H1 (cell line): ENCODE measurements around the gene CHTF18. TPM values are rescaled to one million over a fixed set of nuclear protein-coding genes. Genes with fewer than 3 reads are reported as not detected.

ENCODE experiments used
- CTCF ChIA-PET: fragments of 300-600 bp; sonication (Branson Sonifier 250); formaldehyde crosslinking; loops from one replicate; lab custom pipeline; 2021; ENCODE audit not compliant: partially characterized antibody; lab: Charles Lee
- POLR2A ChIA-PET: fragments of 300-600 bp; sonication (Branson Sonifier 250); formaldehyde crosslinking; loops from one replicate; lab custom pipeline; 2021; ENCODE audit warnings: inconsistent platforms; ENCODE audit not compliant: partially characterized antibody; lab: Charles Lee
- DNase-seq, 2 experiments: peaks; one replicate each; pipeline versions ENCODE4 v3.0.0 to v3.0.0-alpha.2; 2010 to 2022; ENCODE audit warnings: low spot score in 2 of 2, low read depth in 1 of 2, mixed read lengths in 1 of 2
- FAIRE-seq: peaks from 2 replicates; lab custom pipeline; 2011; peaks lifted over from hg19 to GRCh38; lab: Jason Lieb, UNC
- H2AFZ ChIP-seq: 2 replicates; pipeline ENCODE4 v1.8.1; 2012; ENCODE audit warnings: low read length, inconsistent platforms
- H2AK5ac ChIP-seq: 2 replicates; pipeline ENCODE4 v1.6.1; 2013; ENCODE audit warnings: low read depth, low read length
- H2BK120ac ChIP-seq: replicated peaks from 2 replicates; pipeline ENCODE3; 2013; ENCODE audit warnings: low read depth, low read length, inconsistent platforms
- H2BK12ac ChIP-seq: 2 replicates; pipeline ENCODE4 v1.6.1; 2013; ENCODE audit warnings: low read depth, low read length
- H2BK15ac ChIP-seq: 2 replicates; pipeline ENCODE4 v1.6.1; 2013; ENCODE audit warnings: low read length
- H2BK20ac ChIP-seq: 2 replicates; pipeline ENCODE4 v1.6.1; 2013; ENCODE audit warnings: low read length
- H2BK5ac ChIP-seq: 2 replicates; pipeline ENCODE4 v1.6.1; 2013; ENCODE audit warnings: low read depth, low read length
- H3K14ac ChIP-seq: 2 replicates; pipeline ENCODE4 v1.6.1; 2013; ENCODE audit warnings: inconsistent platforms; ENCODE audit not compliant: insufficient read length
- H3K18ac ChIP-seq: 2 replicates; pipeline ENCODE4 v1.6.1; 2013; ENCODE audit warnings: low read length; ENCODE audit errors: extremely low read depth
- H3K23ac ChIP-seq: 2 replicates; pipeline ENCODE4 v1.6.1; 2013; ENCODE audit warnings: inconsistent platforms; ENCODE audit not compliant: insufficient read length
- H3K23me2 ChIP-seq: 2 replicates; pipeline ENCODE4 v1.6.1; 2013; ENCODE audit warnings: low read depth, low read length
- H3K27ac ChIP-seq: 2 replicates; pipeline ENCODE4 v1.6.1; 2011; ENCODE audit warnings: low read depth, low read length, inconsistent platforms
- H3K27me3 ChIP-seq, 4 experiments: replicated peaks in 1 of 4; 1 replicate in 1 of 4; 2 replicates in 3 of 4; pipeline versions ENCODE4 v1.6.1 to v1.8.1; 2011 to 2013; ENCODE audit warnings: low read length in 3 of 4, mild to moderate bottlenecking in 3 of 4, inconsistent platforms in 2 of 4, mixed read lengths in 2 of 4, moderate library complexity in 1 of 4; ENCODE audit not compliant: control insufficient read depth in 3 of 4, insufficient read depth in 3 of 4; ENCODE audit errors: extremely low read depth in 1 of 4
- H3K36me3 ChIP-seq, 4 experiments: 2 replicates each; pipeline versions ENCODE4 v1.6.1 to v1.8.1; 2011 to 2013; ENCODE audit warnings: mild to moderate bottlenecking in 4 of 4, low read length in 3 of 4, moderate library complexity in 2 of 4, control low read depth in 1 of 4, inconsistent platforms in 1 of 4; ENCODE audit not compliant: insufficient read depth in 4 of 4, control insufficient read depth in 2 of 4
- H3K4ac ChIP-seq: replicated peaks from 2 replicates; pipeline ENCODE3; 2013; ENCODE audit warnings: low read length, low read depth, mixed read lengths, inconsistent platforms; ENCODE audit not compliant: insufficient read length
- H3K4me1 ChIP-seq, 4 experiments: replicated peaks in 1 of 4; 1 replicate in 1 of 4; 2 replicates in 3 of 4; pipeline versions ENCODE4 v1.6.1 to v1.8.1; 2011 to 2013; ENCODE audit warnings: low read length in 3 of 4, inconsistent platforms in 2 of 4, mixed read lengths in 1 of 4; ENCODE audit not compliant: insufficient read depth in 4 of 4, control insufficient read depth in 3 of 4
- H3K4me2 ChIP-seq, 2 experiments: 2 replicates each; pipeline versions ENCODE4 v1.6.1 to v1.8.1; 2011 to 2013; ENCODE audit warnings: low read depth in 2 of 2, low read length in 2 of 2, control low read depth in 1 of 2, inconsistent platforms in 1 of 2, mild to moderate bottlenecking in 1 of 2; ENCODE audit not compliant: insufficient read depth in 1 of 2
- H3K4me3 ChIP-seq, 4 experiments: fragments of 200-600, 300-600 bp in 1 of 4; sonication (generic), shearing (Covaris generic), sonication (Bioruptor Twin) in 1 of 4; 2 replicates each; pipeline versions ENCODE4 v1.5.1 to v1.8.1; 2011 to 2016; ENCODE audit warnings: low read length in 4 of 4, low read depth in 3 of 4, control low read depth in 2 of 4, inconsistent platforms in 2 of 4, mild to moderate bottlenecking in 2 of 4, mixed read lengths in 1 of 4, moderate library complexity in 1 of 4; ENCODE audit not compliant: insufficient read depth in 2 of 4; ENCODE audit errors: extremely low read depth in 1 of 4
- H3K56ac ChIP-seq: replicated peaks from 2 replicates; pipeline ENCODE3; 2013; ENCODE audit warnings: low read depth, mild to moderate bottlenecking, mixed read lengths, low read length, inconsistent platforms; ENCODE audit not compliant: insufficient read length
- H3K79me1 ChIP-seq: 2 replicates; pipeline ENCODE4 v1.6.1; 2013; ENCODE audit warnings: low read depth, low read length, control low read depth
- H3K79me2 ChIP-seq, 2 experiments: 2 replicates each; pipeline versions ENCODE4 v1.6.1 to v1.8.1; 2012 to 2013; ENCODE audit warnings: low read length in 2 of 2, mild to moderate bottlenecking in 2 of 2, inconsistent platforms in 1 of 2; ENCODE audit not compliant: insufficient read depth in 2 of 2, control insufficient read depth in 1 of 2
- H3K9ac ChIP-seq, 4 experiments: replicated peaks in 1 of 4; 1 replicate in 1 of 4; 2 replicates in 3 of 4; pipeline versions ENCODE4 v1.6.1 to v1.8.1; 2011 to 2013; ENCODE audit warnings: low read depth in 3 of 4, low read length in 3 of 4, control low read depth in 2 of 4, mild to moderate bottlenecking in 2 of 4, moderate library complexity in 2 of 4, inconsistent platforms in 1 of 4; ENCODE audit errors: extremely low read depth in 1 of 4
- H3K9me3 ChIP-seq, 2 experiments: 2 replicates each; pipeline versions ENCODE4 v1.6.1 to v1.8.1; 2012 to 2013; ENCODE audit warnings: mild to moderate bottlenecking in 2 of 2, moderate library complexity in 2 of 2, control low read depth in 1 of 2, inconsistent platforms in 1 of 2, low read depth in 1 of 2, low read length in 1 of 2, mixed read lengths in 1 of 2; ENCODE audit not compliant: insufficient read depth in 2 of 2
- H4K20me1 ChIP-seq, 2 experiments: replicated peaks in 1 of 2; 2 replicates each; pipeline versions ENCODE3 to v1.8.1; 2011 to 2013; ENCODE audit warnings: inconsistent platforms in 2 of 2, low read length in 2 of 2, mild to moderate bottlenecking in 1 of 2; ENCODE audit not compliant: insufficient read depth in 2 of 2, control insufficient read depth in 1 of 2
- H4K5ac ChIP-seq: 2 replicates; pipeline ENCODE4 v1.6.1; 2013; ENCODE audit warnings: low read length, low read depth, mixed read lengths, inconsistent platforms; ENCODE audit not compliant: insufficient read length
- H4K8ac ChIP-seq: 2 replicates; pipeline ENCODE4 v1.8.0; 2013; ENCODE audit warnings: mild to moderate bottlenecking, moderate library complexity, low read length, inconsistent platforms; ENCODE audit not compliant: insufficient read depth; ENCODE audit errors: extremely low read depth
- H4K91ac ChIP-seq: replicated peaks from 2 replicates; pipeline ENCODE3; 2013; ENCODE audit warnings: low read length, mixed read lengths, inconsistent platforms; ENCODE audit not compliant: insufficient read length
- BCL11A ChIP-seq, 2 experiments: IDR thresholded peaks; one replicate each; pipeline ENCODE4 v1.6.1; 2011; ENCODE audit warnings: low read depth in 2 of 2, low read length in 2 of 2, mild to moderate bottlenecking in 2 of 2
- EP300 ChIP-seq, 2 experiments: IDR thresholded peaks; 1 replicate in 1 of 2; 2 replicates in 1 of 2; pipeline ENCODE4 v1.6.1; 2011 to 2012; ENCODE audit warnings: low read depth in 2 of 2, low read length in 2 of 2, mild to moderate bottlenecking in 2 of 2, borderline replicate concordance in 1 of 2, inconsistent platforms in 1 of 2, moderate library complexity in 1 of 2
- FOSL1 ChIP-seq: IDR thresholded peaks from 2 replicates; pipeline ENCODE4 v1.6.1; 2011; ENCODE audit warnings: mild to moderate bottlenecking, low read depth, low read length, moderate library complexity; ENCODE audit not compliant: insufficient read depth
- GABPA ChIP-seq: IDR thresholded peaks from 2 replicates; pipeline ENCODE4 v1.6.1; 2011; ENCODE audit warnings: mild to moderate bottlenecking, low read length, moderate library complexity, borderline replicate concordance; ENCODE audit not compliant: insufficient read depth
- HDAC2 ChIP-seq, 2 experiments: fragments of 300-600 bp in 1 of 2; sonication (generic) in 1 of 2; IDR thresholded peaks; 2 replicates each; pipeline ENCODE4 v1.6.1; 2011 to 2012; ENCODE audit warnings: low read depth in 2 of 2, low read length in 2 of 2, mild to moderate bottlenecking in 2 of 2, moderate library complexity in 2 of 2, borderline replicate concordance in 1 of 2, inconsistent platforms in 1 of 2
- JUN ChIP-seq: IDR thresholded peaks from 2 replicates; pipeline ENCODE4 v1.6.1; 2011; ENCODE audit warnings: low read depth, mild to moderate bottlenecking, improper control_type of control experiment, low read length
- KDM4A ChIP-seq: IDR thresholded peaks from one replicate; pipeline ENCODE4 v1.7.1; 2012; ENCODE audit warnings: low read depth, mild to moderate bottlenecking, moderate library complexity, low read length, inconsistent platforms; ENCODE audit not compliant: severe bottlenecking
- MAFK ChIP-seq: IDR thresholded peaks from 2 replicates; pipeline ENCODE4 v1.6.1; 2012; ENCODE audit warnings: low read depth, mild to moderate bottlenecking, improper control_type of control experiment, low read length
- PHF8 ChIP-seq: fragments of 200-600 bp; sonication (generic); conservative IDR thresholded peaks from 2 replicates; pipeline ENCODE4 v1.7.1; 2012; ENCODE audit warnings: low read depth, mild to moderate bottlenecking, inconsistent platforms, low read length, moderate library complexity
- TCF12 ChIP-seq: IDR thresholded peaks from 2 replicates; pipeline ENCODE4 v1.6.1; 2011; ENCODE audit warnings: low read depth, mild to moderate bottlenecking, low read length
- ZNF274 ChIP-seq: IDR thresholded peaks from 2 replicates; pipeline ENCODE4 v1.7.0; 2012; ENCODE audit warnings: low read length, borderline replicate concordance; ENCODE audit errors: extremely low read depth
- WGBS, 2 experiments: shearing (Covaris generic) in 1 of 2; methylation state at CpG; one replicate each; pipeline versions ENCODE4 v1.1.6 to v1.1.7; 2013 to 2015; ENCODE audit warnings: low lambda C conversion rate in 2 of 2, mixed read lengths in 2 of 2, inconsistent platforms in 1 of 2, low coverage in 1 of 2, missing lambda C conversion rate in 1 of 2; ENCODE audit not compliant: insufficient replicate concordance in 2 of 2, insufficient coverage in 1 of 2, insufficient read length in 1 of 2; ENCODE audit errors: extremely low coverage in 1 of 2, missing lambda C conversion rate in 1 of 2; 5-methylcytosine and 5-hydroxymethylcytosine counted together
- polyA plus RNA-seq, 7 experiments: library from polyadenylated mRNA; depleted of rRNA in 3 of 7; stranded (reverse) in 5 of 7; unstranded in 2 of 7; fragments of >200 nt in 5 of 7; fragments of 200-250 nt in 2 of 7; gene quantifications; 1 replicate in 5 of 7; 2 replicates in 1 of 7; 4 replicates in 1 of 7; pipeline versions ENCODE4 v1.2.1 to v1.2.3, GENCODE V29; 2011 to 2013; ENCODE audit warnings: missing spikeins in 2 of 7, mixed read lengths in 2 of 7
- total RNA-seq: library from RNA; stranded (reverse); fragmentation: NEBNext Ultra II Directional; extraction: Animal tissue kit (Norgen Biotek cat#: 25700); gene quantifications from 2 replicates; pipeline ENCODE4 v1.2.1, GENCODE V29; 2021

CHTF18 gene
- total and polyA plus RNA-seq, 2 of the 8 experiments (the other 6 are each of a cell fraction or from before 2014, with no cell fraction given): 75.3 to 104 TPM

- peaks cover 1 to 34% (median 24%) of the 10 kb centered on the region in 4 experiments; a peak in 6 of 7 replicates for H3K27me3 ChIP-seq
- H3K4ac ChIP-seq: no peak overlapping the region
- H2AFZ ChIP-seq: no peak overlapping the region
- H2AK5ac ChIP-seq: no peak overlapping the region
- no peak overlapping the region for H2BK120ac ChIP-seq
- no peak overlapping the region for H2BK20ac ChIP-seq
- peaks cover 0 to 17% (median 3%) of the 10 kb centered on the region in 4 experiments; a peak in 4 of 7 replicates for H3K4me1 ChIP-seq
- no peak overlapping the region for H3K9ac ChIP-seq
- H4K8ac ChIP-seq: no peak overlapping the region
- H4K91ac ChIP-seq: no peak overlapping the region
- 76% methylated on average over 21 of the region's 22 CpGs; no CpG with 5 or more reads in 1 of the 2 experiments for WGBS, 2 experiments
- no peaks in the 10 kb centered on the region for H3K79me1 ChIP-seq
- peaks cover 5 to 16% of the 10 kb centered on the region in 2 experiments for H4K20me1 ChIP-seq
- no peak overlapping the region for H4K5ac ChIP-seq
- ChIA-PET CTCF (interaction anchor here (2.1 to 2.7 kb wide), 2 partner anchors 83 to 88 kb away, joined by 6 to 9 read pairs; partner anchors contain the start of gene METRN), POLR2A (interaction anchor here (0.6 to 5.6 kb wide), 11 partner anchors 10 to 101 kb away, joined by 3 to 55 read pairs (median 5); partner anchors contain the start of genes ANTKMT, CCDC78, CHTF18 and HAGHL)
- no peak overlapping the region for H3K4me3 ChIP-seq
- H3K14ac ChIP-seq: no peak overlapping the region
- H3K18ac ChIP-seq: no peak overlapping the region
- FAIRE-seq (no peak), DNase-seq (no peak)
- H3K56ac ChIP-seq: no peak overlapping the region
- H3K9me3 ChIP-seq: no peaks in the 10 kb centered on the region
- no peak overlapping the region for H3K27ac ChIP-seq
- no peak overlapping the region; a peak in 2 of 4 replicates for H3K4me2 ChIP-seq
- H3K36me3 ChIP-seq: peaks cover 0 to 16% (median 0%) of the 10 kb centered on the region in 4 experiments; a peak in 3 of 8 replicates
- no peak overlapping the region for H2BK12ac ChIP-seq
- peaks cover 3% of the 10 kb centered on the region; the same call in 1 of the 2 replicates for H3K23me2 ChIP-seq
- no peak overlapping the region for H2BK15ac ChIP-seq
- no peaks in the 10 kb centered on the region for H3K79me2 ChIP-seq
- no peak overlapping the region for H2BK5ac ChIP-seq
- no peak overlapping the region for H3K23ac ChIP-seq
- TF ChIP-seq KDM4A: no peak
- no peak for TF ChIP-seq PHF8
- no peak for TF ChIP-seq GABPA
- TF ChIP-seq MAFK: no peak
- TF ChIP-seq FOSL1: no peak
- TF ChIP-seq ZNF274: no peak
- no peak for TF ChIP-seq JUN
- TF ChIP-seq HDAC2 (IDR thresholded peaks at IDR 0.05; ENCODE audit: borderline replicate concordance in 1 of 2, low read depth in 2 of 2, low read length in 2 of 2): no peak
- no peak for TF ChIP-seq EP300 (IDR thresholded peaks at IDR 0.05; ENCODE audit: borderline replicate concordance in 1 of 2, low read depth in 2 of 2, low read length in 2 of 2)
- TF ChIP-seq TCF12: no peak
- no peak for TF ChIP-seq BCL11A (IDR thresholded peaks at IDR 0.05; ENCODE audit: low read depth in 2 of 2, low read length in 2 of 2)
These were observed 10.9 kb downstream of the CHTF18 start for GRCh38 chr16:799111-799947.
